SJSA1 (cell line): ENCODE data around the gene LGI1. TPM values are rescaled to one million over a fixed set of nuclear protein-coding genes. Genes with fewer than 3 reads are reported as not detected.
"Not testable (repeated sequence)": the region's sequence is repeated elsewhere in the genome, so short reads cannot be mapped to it uniquely, and the experiment has no call there.

ENCODE experiments used
- DNase-seq, 2 experiments: peaks; one replicate each; pipeline ENCODE4 v3.0.0-alpha.2; 2015 to 2020; ENCODE audit warnings: low spot score in 2 of 2, low read depth in 1 of 2
- H3K27ac ChIP-seq: fragments of 250-450 bp; sonication (Bioruptor Pico); 2 replicates; pipeline ENCODE4 v1.5.1; 2020; ENCODE audit warnings: mild to moderate bottlenecking, moderate library complexity
- H3K27me3 ChIP-seq: fragments of 250-450 bp; sonication (Bioruptor Pico); replicated peaks from 2 replicates; pipeline ENCODE4 v1.5.1; 2020; ENCODE audit warnings: mild to moderate bottlenecking, moderate library complexity
- H3K36me3 ChIP-seq: fragments of 250-450 bp; sonication (Bioruptor Pico); 2 replicates; pipeline ENCODE4 v1.5.1; 2020; ENCODE audit warnings: mild to moderate bottlenecking
- H3K4me1 ChIP-seq: fragments of 250-450 bp; sonication (Bioruptor Pico); replicated peaks from 2 replicates; pipeline ENCODE4 v1.6.1; 2021; ENCODE audit warnings: mild to moderate bottlenecking
- H3K4me3 ChIP-seq: fragments of 250-450 bp; sonication (Bioruptor Pico); 2 replicates; pipeline ENCODE4 v1.5.1; 2020; ENCODE audit warnings: mild to moderate bottlenecking
- H3K9me3 ChIP-seq: fragments of 250-450 bp; sonication (Bioruptor Pico); replicated peaks from 2 replicates; pipeline ENCODE4 v1.5.1; 2020; ENCODE audit warnings: mild to moderate bottlenecking
- total RNA-seq: library from RNA; depleted of rRNA; stranded (reverse); fragments of >200 nt; shearing (Covaris generic); gene quantifications from 2 replicates; pipeline ENCODE4 v1.2.3, GENCODE V29; 2014; rRNA removed

The LGI1 gene
- total RNA-seq, 1 experiment from 2014 or later = 0.21 TPM

- H3K36me3 ChIP-seq = no peaks in the 10 kb centered on the region
- DNase-seq = no peak
- no peak overlapping the region for H3K4me3 ChIP-seq
- H3K4me1 ChIP-seq = no peaks in the 10 kb centered on the region
- no peaks in the 10 kb centered on the region for H3K9me3 ChIP-seq
- H3K27me3 ChIP-seq = no peaks in the 10 kb centered on the region
- H3K27ac ChIP-seq = no peak overlapping the region
Observed at GRCh38 chr10:93826355-93826754, 68.6 kb downstream of the LGI1 start.

- Histone ChIP-seq H3K4me3 (no peak overlapping the region), H3K4me1 (no peaks in the 10 kb centered on the region), H3K9me3 (no peaks in the 10 kb centered on the region), H3K36me3 (no peaks in the 10 kb centered on the region), H3K27me3 (no peaks in the 10 kb centered on the region), H3K27ac (no peak overlapping the region)
- no peak for DNase-seq
Observed at GRCh38 chr10:93827056-93827804, 69.5 kb downstream of the LGI1 start.

GRCh38 chr10:93831065-93831464, 73.3 kb downstream of the LGI1 start:
- not testable (repeated sequence) for H3K4me3 ChIP-seq, H3K4me1 ChIP-seq, H3K9me3 ChIP-seq, H3K27me3 ChIP-seq, H3K36me3 ChIP-seq, DNase-seq, H3K27ac ChIP-seq

GRCh38 chr10:93835770-93836169, 78.0 kb downstream of the LGI1 start:
- Histone ChIP-seq H3K36me3 (no peaks in the 10 kb centered on the region), H3K27me3 (no peaks in the 10 kb centered on the region), H3K9me3 (peaks cover 6% of the 10 kb centered on the region; the same call in 1 of the 2 replicates), H3K27ac (no peak overlapping the region), H3K4me1 (no peaks in the 10 kb centered on the region), H3K4me3 (no peak overlapping the region)
- DNase-seq = no peak

- Histone ChIP-seq H3K36me3 (no peaks in the 10 kb centered on the region), H3K27me3 (no peaks in the 10 kb centered on the region), H3K4me3 (no peak overlapping the region), H3K4me1 (no peaks in the 10 kb centered on the region), H3K27ac (no peak overlapping the region), H3K9me3 (peaks cover 6% of the 10 kb centered on the region; the same call in 1 of the 2 replicates)
- no peak for DNase-seq
Observed at GRCh38 chr10:93837822-93838221, 80.1 kb downstream of the LGI1 start.

- Histone ChIP-seq H3K27me3 (no peaks in the 10 kb centered on the region), H3K27ac (no peak overlapping the region), H3K9me3 (peaks cover 6% of the 10 kb centered on the region; the same call in 1 of the 2 replicates), H3K4me1 (no peaks in the 10 kb centered on the region), H3K36me3 (no peaks in the 10 kb centered on the region), H3K4me3 (no peak overlapping the region)
- no peak for DNase-seq
Observed at GRCh38 chr10:93838278-93838677, 80.5 kb downstream of the LGI1 start.

- no peak overlapping the region for H3K27ac ChIP-seq
- no peaks in the 10 kb centered on the region for H3K9me3 ChIP-seq
- H3K4me3 ChIP-seq = no peak overlapping the region
Observed at GRCh38 chr10:93841961-93842360, 84.2 kb downstream of the LGI1 start.

GRCh38 chr10:93844979-93845626, 87.4 kb downstream of the LGI1 start:
- Histone ChIP-seq H3K9me3 (no peaks in the 10 kb centered on the region), H3K27ac (no peak overlapping the region), H3K4me3 (no peak overlapping the region), H3K27me3 (no peaks in the 10 kb centered on the region), H3K4me1 (no peaks in the 10 kb centered on the region), H3K36me3 (no peaks in the 10 kb centered on the region)
- DNase-seq = no peak

More at GRCh38 chr10:93841961-93842360, 84.2 kb downstream of the LGI1 start:
- H3K27me3 ChIP-seq = no peaks in the 10 kb centered on the region
- H3K4me1 ChIP-seq = no peaks in the 10 kb centered on the region
- DNase-seq = no peak
- H3K36me3 ChIP-seq = no peaks in the 10 kb centered on the region

Other genes with a start within 250 kb of the LGI1 start
- gene FFAR4, start 191.3 kb upstream of the LGI1 start, total RNA-seq = not detected in 2 replicates
- 15.4 and 19.3 TPM in 2 replicates for gene RBP4, start 156.7 kb upstream of the LGI1 start, total RNA-seq
- gene PDE6C, start 145.4 kb upstream of the LGI1 start, total RNA-seq = not detected in 2 replicates
- 7.5 and 8.0 TPM in 2 replicates for gene FRA10AC1, start 55.3 kb upstream of the LGI1 start, total RNA-seq
- gene SLC35G1, start 136.0 kb downstream of the LGI1 start, total RNA-seq = 15.4 and 16.0 TPM in 2 replicates
- 3.7 and 8.1 TPM in 2 replicates for gene PLCE1, start 236.0 kb downstream of the LGI1 start, total RNA-seq